GM23338 (cell line): ENCODE data around the gene GPR108. TPM values are rescaled to one million over a fixed set of nuclear protein-coding genes. Genes with fewer than 3 reads are reported as not detected.

Source experiments
- ATAC-seq: fragments of 200-7000 bp; cut with Tn5 transposase; 3 replicates; pipeline ENCODE4 v1.9.1; 2020
- DNase-seq: peaks from one replicate; pipeline ENCODE4 v3.0.0-alpha.2; 2015; ENCODE audit warnings: low spot score
- H2AFZ ChIP-seq: fragments of 200-600 bp; sonication (generic); 2 replicates; pipeline ENCODE4 v1.8.0; 2016; ENCODE audit warnings: antibody characterized with exemption, mild to moderate bottlenecking, moderate library complexity
- H3F3A ChIP-seq: fragments of 200-600 bp; sonication (generic); replicated peaks from 2 replicates; pipeline ENCODE4 v1.8.0; 2017; ENCODE audit warnings: antibody characterized with exemption, mixed run types, low read depth
- H3K27ac ChIP-seq: fragments of 200-600 bp; sonication (generic); 2 replicates; pipeline ENCODE4 v1.6.1; 2016; ENCODE audit warnings: low read depth
- H3K27me3 ChIP-seq: fragments of 200-600 bp; sonication (generic); 2 replicates; pipeline ENCODE4 v1.8.0; 2016; ENCODE audit warnings: mild to moderate bottlenecking, mixed run types, moderate library complexity; ENCODE audit not compliant: insufficient read depth
- H3K36me3 ChIP-seq: fragments of 200-600 bp; sonication (generic); 2 replicates; pipeline ENCODE4 v1.8.0; 2016; ENCODE audit warnings: mild to moderate bottlenecking; ENCODE audit not compliant: insufficient read depth
- H3K4me1 ChIP-seq: fragments of 200-600 bp; sonication (generic); 2 replicates; pipeline ENCODE4 v1.8.0; 2016; ENCODE audit warnings: mild to moderate bottlenecking, moderate library complexity; ENCODE audit not compliant: insufficient read depth
- H3K4me2 ChIP-seq: fragments of 200-600 bp; sonication (generic); 2 replicates; pipeline ENCODE4 v1.7.1; 2017; ENCODE audit warnings: mixed run types
- H3K4me3 ChIP-seq: fragments of 200-600 bp; sonication (generic); 2 replicates; pipeline ENCODE4 v1.6.1; 2016; ENCODE audit warnings: mixed run types
- H3K79me2 ChIP-seq: fragments of 200-600 bp; sonication (generic); replicated peaks from 2 replicates; pipeline ENCODE4 v1.8.0; 2017; ENCODE audit warnings: mild to moderate bottlenecking; ENCODE audit not compliant: insufficient read depth
- H3K9me2 ChIP-seq: fragments of 200-600 bp; sonication (generic); 2 replicates; pipeline ENCODE4 v1.8.0; 2017; ENCODE audit not compliant: insufficient read depth
- H4K20me1 ChIP-seq: fragments of 200-600 bp; sonication (generic); replicated peaks from 2 replicates; pipeline ENCODE4 v1.8.0; 2017; ENCODE audit warnings: mild to moderate bottlenecking; ENCODE audit not compliant: insufficient read depth
- H3K27ac Mint-ChIP-seq: 2 replicates; pipeline ENCODE4 v1.8.0; 2020; ENCODE audit warnings: inconsistent platforms, mild to moderate bottlenecking, moderate library complexity, mixed read lengths
- H3K27me3 Mint-ChIP-seq: 3 replicates; pipeline ENCODE4 v1.8.0; 2022; ENCODE audit warnings: low read depth, mild to moderate bottlenecking, moderate library complexity, mixed read lengths, inconsistent platforms; ENCODE audit not compliant: insufficient read depth, poor library complexity
- H3K36me3 Mint-ChIP-seq: 3 replicates; pipeline ENCODE4 v1.8.0; 2021; ENCODE audit warnings: low read depth, mild to moderate bottlenecking, inconsistent platforms, moderate library complexity, mixed read lengths
- H3K4me1 Mint-ChIP-seq: 3 replicates; pipeline ENCODE4 v1.8.0; 2020; ENCODE audit warnings: mild to moderate bottlenecking, inconsistent platforms, mixed read lengths
- H3K4me3 Mint-ChIP-seq: 3 replicates; pipeline ENCODE4 v1.8.0; 2021; ENCODE audit warnings: moderate library complexity, mild to moderate bottlenecking, inconsistent platforms, mixed read lengths
- H3K9me3 Mint-ChIP-seq: 3 replicates; pipeline ENCODE4 v1.8.0; 2020; ENCODE audit warnings: moderate library complexity, mild to moderate bottlenecking, inconsistent platforms, mixed read lengths
- CREB1 ChIP-seq: fragments of 250-450 bp; sonication (Bioruptor Pico); IDR thresholded peaks from 2 replicates; pipeline ENCODE4 v1.5.0; 2020; ENCODE audit warnings: low read depth, mild to moderate bottlenecking, moderate library complexity
- CTCF ChIP-seq, 2 experiments: fragments of 200-600 bp in 1 of 2; sonication (generic) in 1 of 2; conservative IDR thresholded peaks; 2 replicates each; pipeline versions ENCODE4 v1.5.1 to v1.6.1; 2016 to 2017; ENCODE audit warnings: antibody characterized with exemption in 2 of 2, low read depth in 2 of 2, mild to moderate bottlenecking in 2 of 2, moderate library complexity in 1 of 2
- ETS1 ChIP-seq: IDR thresholded peaks from 2 replicates; pipeline ENCODE4 v1.6.1; 2016; ENCODE audit warnings: antibody characterized with exemption
- EZH2 ChIP-seq: fragments of 200-600 bp; sonication (generic); IDR thresholded peaks from one replicate; pipeline ENCODE4 v1.8.0; 2017; ENCODE audit warnings: antibody characterized with exemption, mild to moderate bottlenecking, low read depth; ENCODE audit not compliant: unreplicated experiment
- EZH2phosphoT487 ChIP-seq: fragments of 200-600 bp; sonication (generic); IDR thresholded peaks from one replicate; pipeline ENCODE4 v1.8.1; 2018; ENCODE audit warnings: antibody characterized with exemption; ENCODE audit not compliant: unreplicated experiment
- JUNB ChIP-seq: IDR thresholded peaks from one replicate; pipeline ENCODE4 v1.6.1; 2016; ENCODE audit warnings: antibody characterized with exemption; ENCODE audit not compliant: unreplicated experiment
- NANOG ChIP-seq: IDR thresholded peaks from 2 replicates; pipeline ENCODE4 v1.6.1; 2016; ENCODE audit warnings: antibody characterized with exemption, borderline replicate concordance
- POLR2AphosphoS5 ChIP-seq: IDR thresholded peaks from 2 replicates; pipeline ENCODE4 v1.6.1; 2016; ENCODE audit warnings: antibody characterized with exemption, low read depth
- STAT1 ChIP-seq: IDR thresholded peaks from one replicate; pipeline ENCODE4 v1.6.1; 2016; ENCODE audit warnings: antibody characterized with exemption; ENCODE audit not compliant: unreplicated experiment
- ZNF114 ChIP-seq: fragments of 250-450 bp; sonication (Bioruptor Pico); IDR thresholded peaks from 2 replicates; pipeline ENCODE4 v1.5.0; 2020; ENCODE audit warnings: mild to moderate bottlenecking, moderate library complexity
- ZNF331 ChIP-seq: fragments of 250-450 bp; sonication (Bioruptor Pico); IDR thresholded peaks from 2 replicates; pipeline ENCODE4 v1.5.0; 2020; ENCODE audit warnings: low read depth, mild to moderate bottlenecking, moderate library complexity
- ZNF462 ChIP-seq: fragments of 250-450 bp; sonication (Bioruptor Pico); IDR thresholded peaks from 2 replicates; pipeline ENCODE4 v1.5.0; 2020; ENCODE audit warnings: mild to moderate bottlenecking, moderate library complexity
- polyA plus RNA-seq: library from polyadenylated mRNA; unstranded; fragments of >200 nt; fragmentation: Nextera tagmentation; extraction: Ambion mirVana; gene quantifications from 2 replicates; pipeline ENCODE4 v1.2.1, GENCODE V29; 2016
- total RNA-seq: library from RNA; depleted of rRNA; stranded (reverse); fragments of >200 nt; shearing (Covaris generic); gene quantifications from 2 replicates; pipeline ENCODE4 v1.2.3, GENCODE V29; 2014

GPR108 gene
- total and polyA plus RNA-seq, 2 experiments from 2014 or later: 44.8 to 57.9 TPM

DNA sequence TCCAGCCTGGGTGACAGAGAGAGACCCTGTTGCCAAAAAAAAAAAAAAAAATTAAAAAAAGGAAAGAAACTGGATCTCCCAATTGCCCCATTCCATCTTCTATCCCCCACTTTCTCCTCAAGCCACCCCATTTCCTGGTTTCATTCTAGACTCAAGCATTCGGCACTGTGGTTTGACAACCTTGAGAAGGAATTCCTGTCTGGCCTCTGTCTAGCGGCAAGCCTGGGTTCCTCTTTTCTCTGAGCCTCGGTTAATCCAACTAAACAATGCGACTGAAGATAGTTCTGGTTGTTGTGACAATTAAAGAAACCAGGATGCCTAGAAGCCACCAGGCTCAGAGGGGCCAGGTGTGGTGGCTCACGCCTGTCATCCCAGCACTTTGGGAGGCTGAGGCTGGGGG lies 13.6 kb downstream of the GPR108 start:
- H3K27ac ChIP-seq: peak overlapping the region; percentile 58; the same call in 1 of the 2 replicates

DNA sequence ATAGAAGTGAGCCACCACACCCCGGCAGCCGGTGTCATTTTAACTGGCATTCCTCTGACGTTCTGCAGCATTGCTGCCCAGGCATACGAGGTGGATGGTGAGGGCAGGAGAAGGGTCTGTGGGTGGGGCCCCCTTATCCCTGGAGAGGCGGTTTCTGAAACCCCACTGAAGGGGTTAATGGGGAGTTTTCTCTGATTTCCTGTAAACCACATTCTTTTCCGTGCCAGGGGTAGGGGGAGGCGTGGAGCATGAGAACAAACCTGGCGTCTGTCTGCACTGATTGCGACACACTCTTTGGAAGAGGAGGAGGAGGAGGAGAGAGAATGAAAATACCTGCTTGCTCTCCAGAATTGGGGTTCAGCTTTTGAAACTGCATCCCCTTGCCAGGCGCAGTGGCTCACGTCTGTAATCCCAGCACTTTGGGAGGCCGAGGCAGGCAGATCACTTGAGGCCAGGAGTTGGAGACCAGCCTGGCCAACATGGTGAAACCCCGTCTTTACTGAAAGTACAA lies 14.2 kb downstream of the GPR108 start:
- Histone ChIP-seq H3K4me2 (0 out of 2 replicates have a peak overlapping the region, but pooled peaks have one; percentile 52), H3K79me2 (no peaks in the 10 kb centered on the region), H3K36me3 (no peaks in the 10 kb centered on the region), H3K9me2 (no peaks in the 10 kb centered on the region), H3K27ac (peak overlapping the region; percentile 58; the same call in 1 of the 2 replicates), H2AFZ (peak overlapping the region; percentile 19; the same call in 1 of the 2 replicates), H4K20me1 (no peaks in the 10 kb centered on the region), H3K4me3 (no peak overlapping the region), H3F3A (no peaks in the 10 kb centered on the region), H3K27me3 (no peaks in the 10 kb centered on the region), H3K4me1 (peaks cover 12% of the 10 kb centered on the region)
- no peak overlapping the region; the same call in 2 of the 3 replicates for H3K4me3 Mint-ChIP-seq
- peak overlapping the region; percentile 21; the same call in 1 of the 2 replicates for H3K27ac Mint-ChIP-seq
- H3K36me3 Mint-ChIP-seq: peaks cover 11% of the 10 kb centered on the region; the same call in 2 of the 3 replicates
- H3K27me3 Mint-ChIP-seq: peaks cover 9% of the 10 kb centered on the region
- DNase-seq (peak; percentile 66), ATAC-seq (peak; percentile 59)
- H3K4me1 Mint-ChIP-seq: peaks cover 6% of the 10 kb centered on the region
- peaks cover 24% of the 10 kb centered on the region for H3K9me3 Mint-ChIP-seq
- TF ChIP-seq CREB1 (no peak), EZH2 (no peak), JUNB (no peak), STAT1 (no peak), ZNF114 (no peak), ETS1 (no peak), CTCF (conservative IDR thresholded peaks at IDR 0.05; ENCODE audit: low read depth in 2 of 2) (no peak), ZNF331 (CRISPR knock-in tag) (no peak), ZNF462 (CRISPR knock-in tag) (no peak), NANOG (no peak), POLR2AphosphoS5 (no peak), EZH2phosphoT487 (no peak)

More for the DNA sequence above, 13.6 kb downstream of the GPR108 start:
- no peak overlapping the region for H2AFZ ChIP-seq
- no peaks in the 10 kb centered on the region for H3K9me2 ChIP-seq
- Mint-ChIP-seq H3K36me3 (peaks cover 11% of the 10 kb centered on the region; the same call in 2 of the 3 replicates), H3K27me3 (peaks cover 12% of the 10 kb centered on the region), H3K4me1 (peaks cover 6% of the 10 kb centered on the region), H3K27ac (peak overlapping the region; percentile 77; the same call in 1 of the 2 replicates), H3K9me3 (peaks cover 18% of the 10 kb centered on the region), H3K4me3 (no peak overlapping the region)
- DNase-seq (no peak), ATAC-seq (no peak)
- H3K4me3 ChIP-seq: no peak overlapping the region
- H3F3A ChIP-seq: no peaks in the 10 kb centered on the region
- H3K27me3 ChIP-seq: no peaks in the 10 kb centered on the region
- TF ChIP-seq EZH2 (no peak), ZNF331 (CRISPR knock-in tag) (no peak), JUNB (no peak)
- no peaks in the 10 kb centered on the region for H3K79me2 ChIP-seq
- H4K20me1 ChIP-seq: no peaks in the 10 kb centered on the region
- peaks cover 12% of the 10 kb centered on the region for H3K4me1 ChIP-seq
- H3K4me2 ChIP-seq: 0 out of 2 replicates have a peak overlapping the region, but pooled peaks have one; percentile 52
- H3K36me3 ChIP-seq: no peaks in the 10 kb centered on the region
